ENCODE measurements around the gene TCP11L2. TPM values are rescaled to one million over a fixed set of nuclear protein-coding genes. Genes with fewer than 3 reads are reported as not detected.
"Not testable (repeated sequence)": the region's sequence is repeated elsewhere in the genome, so short reads cannot be mapped to it uniquely, and the experiment has no call there.

The TCP11L2 gene
- total RNA-seq, 4 donors from 2014 or later = 32.1 to 52.3 (median 39.5) TPM

DNA sequence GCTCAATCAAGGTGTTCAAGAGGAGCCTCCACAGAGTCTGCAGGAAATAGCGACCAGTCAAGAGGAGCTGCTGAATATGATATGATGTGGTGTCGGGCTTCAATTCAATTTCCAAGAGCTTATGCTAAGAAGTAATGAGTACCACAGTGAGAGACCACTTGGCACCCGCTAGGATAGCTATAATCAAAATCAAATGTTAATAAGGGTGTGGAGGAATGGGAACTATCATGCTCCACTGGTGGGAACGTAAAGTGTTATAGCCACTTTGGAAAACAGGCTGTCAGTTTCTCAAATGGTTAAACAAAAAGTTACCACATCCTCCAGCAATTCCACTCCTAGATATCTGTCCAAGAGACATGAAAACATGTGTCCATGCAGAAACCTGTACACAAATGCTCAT, 61.7 kb downstream of the TCP11L2 start:
- TF ChIP-seq EP300 (IDR thresholded peaks at IDR 0.05) (no peak), POLR2AphosphoS5 (IDR thresholded peaks at IDR 0.05) (no peak), POLR2A (IDR thresholded peaks at IDR 0.05; ENCODE audit: low read depth) (no peak)
- TF ChIP-seq, protein P1, sequence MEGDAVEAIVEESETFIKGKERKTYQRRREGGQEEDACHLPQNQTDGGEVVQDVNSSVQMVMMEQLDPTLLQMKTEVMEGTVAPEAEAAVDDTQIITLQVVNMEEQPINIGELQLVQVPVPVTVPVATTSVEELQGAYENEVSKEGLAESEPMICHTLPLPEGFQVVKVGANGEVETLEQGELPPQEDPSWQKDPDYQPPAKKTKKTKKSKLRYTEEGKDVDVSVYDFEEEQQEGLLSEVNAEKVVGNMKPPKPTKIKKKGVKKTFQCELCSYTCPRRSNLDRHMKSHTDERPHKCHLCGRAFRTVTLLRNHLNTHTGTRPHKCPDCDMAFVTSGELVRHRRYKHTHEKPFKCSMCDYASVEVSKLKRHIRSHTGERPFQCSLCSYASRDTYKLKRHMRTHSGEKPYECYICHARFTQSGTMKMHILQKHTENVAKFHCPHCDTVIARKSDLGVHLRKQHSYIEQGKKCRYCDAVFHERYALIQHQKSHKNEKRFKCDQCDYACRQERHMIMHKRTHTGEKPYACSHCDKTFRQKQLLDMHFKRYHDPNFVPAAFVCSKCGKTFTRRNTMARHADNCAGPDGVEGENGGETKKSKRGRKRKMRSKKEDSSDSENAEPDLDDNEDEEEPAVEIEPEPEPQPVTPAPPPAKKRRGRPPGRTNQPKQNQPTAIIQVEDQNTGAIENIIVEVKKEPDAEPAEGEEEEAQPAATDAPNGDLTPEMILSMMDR (IDR thresholded peaks at IDR 0.05) = no peak
- Histone ChIP-seq H3K4me3 (no peak overlapping the region), H3K27ac (replicated peaks in 1 of 4) (no peak overlapping the region), H3K9me3 (no peaks in the 10 kb centered on the region), H3K4me1 (peaks cover 0 to 9% (median 6%) of the 10 kb centered on the region in 4 donors), H3K36me3 (peaks cover 0 to 28% (median 11%) of the 10 kb centered on the region in 4 donors), H3K27me3 (no peaks in the 10 kb centered on the region)
- intact Hi-C loops (cut with DNase I) = no loop called here
- WGBS = 94% methylated on average over 4 of the region's 4 CpGs
- DNase-seq (ENCODE audit: extremely low spot score) = no peak

DNA sequence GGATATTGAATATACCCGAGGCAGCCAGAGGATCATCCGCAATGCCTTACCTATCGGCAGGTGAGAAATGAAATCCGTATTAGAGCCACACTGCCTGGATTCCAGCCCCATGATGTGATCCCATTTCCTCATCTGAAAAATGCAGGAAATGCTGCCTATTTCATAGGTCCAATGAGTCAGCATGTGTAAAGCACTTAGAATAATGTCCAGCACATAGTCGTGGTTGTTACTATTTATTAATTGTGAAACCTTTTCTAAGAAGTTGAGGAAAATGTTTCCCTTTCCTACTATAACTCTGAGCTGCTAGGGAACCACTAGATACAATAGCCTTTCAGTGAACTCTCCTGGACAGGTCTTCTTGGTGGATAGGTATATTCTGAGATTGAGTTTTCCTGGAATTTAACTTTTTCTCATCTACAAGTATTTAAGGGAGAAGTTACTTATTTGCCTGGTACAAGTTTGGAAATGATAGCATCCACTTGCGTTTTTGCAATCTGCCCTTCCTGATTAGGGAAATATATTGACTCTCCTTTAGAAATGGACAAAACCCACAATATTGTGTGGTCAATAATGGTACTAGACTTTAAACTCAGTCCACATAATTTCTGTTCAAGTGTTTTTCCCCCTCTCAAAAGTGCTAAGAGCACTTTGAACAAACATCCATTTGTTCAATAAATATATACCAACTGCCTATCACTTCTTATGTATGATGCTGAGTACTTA, 67.3 kb downstream of the TCP11L2 start:
- H3K9me3 ChIP-seq = no peaks in the 10 kb centered on the region
- TF ChIP-seq POLR2A (IDR thresholded peaks at IDR 0.05; ENCODE audit: low read depth) (no peak), POLR2AphosphoS5 (IDR thresholded peaks at IDR 0.05) (no peak), EP300 (IDR thresholded peaks at IDR 0.05) (no peak)
- TF ChIP-seq, protein P1 (IDR thresholded peaks at IDR 0.05) = no peak
- intact Hi-C loops (cut with DNase I) = no loop called here
- peaks cover 0 to 59% (median 20%) of the 10 kb centered on the region in 4 donors for H3K36me3 ChIP-seq
- no peaks in the 10 kb centered on the region for H3K4me1 ChIP-seq
- H3K27ac ChIP-seq (replicated peaks in 1 of 4) = no peak overlapping the region
- no peaks in the 10 kb centered on the region for H3K27me3 ChIP-seq
- WGBS = 88% methylated on average over 6 of the region's 6 CpGs
- H3K4me3 ChIP-seq = no peak overlapping the region
- no peak for DNase-seq (ENCODE audit: extremely low spot score)

DNA sequence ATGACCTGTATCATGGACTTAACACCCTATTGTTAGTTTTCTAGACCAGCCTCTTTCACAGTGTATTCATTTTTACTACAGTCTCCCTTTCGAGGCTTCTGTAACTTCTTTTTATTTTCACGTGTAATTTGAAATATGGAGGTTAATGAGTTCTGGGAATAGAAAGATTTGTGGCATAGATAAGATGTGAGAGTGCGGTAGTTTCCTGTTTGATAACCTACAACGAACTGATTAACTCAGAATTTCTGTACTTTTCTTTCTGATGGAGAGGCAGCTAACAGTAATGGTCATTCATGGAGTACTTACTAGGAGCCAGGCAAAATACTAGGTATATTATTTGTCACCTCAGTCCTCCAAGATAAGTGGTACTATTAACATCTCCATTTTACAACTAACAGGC, 76.3 kb downstream of the TCP11L2 start:
- H3K4me1 ChIP-seq = no peaks in the 10 kb centered on the region
- H3K9me3 ChIP-seq = peaks cover 0 to 8% (median 0%) of the 10 kb centered on the region in 4 donors
- 81% methylated on average over 4 of the region's 4 CpGs for WGBS
- H3K36me3 ChIP-seq = peaks cover 17 to 80% (median 49%) of the 10 kb centered on the region in 4 donors
- intact Hi-C loops (cut with DNase I) = no loop called here
- no peak for DNase-seq (ENCODE audit: extremely low spot score)
- H3K27me3 ChIP-seq = no peaks in the 10 kb centered on the region
- H3K4me3 ChIP-seq = no peak overlapping the region
- TF ChIP-seq POLR2A (IDR thresholded peaks at IDR 0.05; ENCODE audit: low read depth) = no peak
- TF ChIP-seq POLR2AphosphoS5 (IDR thresholded peaks at IDR 0.05) = no peak
- TF ChIP-seq, protein P1 (IDR thresholded peaks at IDR 0.05) = no peak
- no peak for TF ChIP-seq EP300 (IDR thresholded peaks at IDR 0.05)
- no peak overlapping the region for H3K27ac ChIP-seq (replicated peaks in 1 of 4)

DNA sequence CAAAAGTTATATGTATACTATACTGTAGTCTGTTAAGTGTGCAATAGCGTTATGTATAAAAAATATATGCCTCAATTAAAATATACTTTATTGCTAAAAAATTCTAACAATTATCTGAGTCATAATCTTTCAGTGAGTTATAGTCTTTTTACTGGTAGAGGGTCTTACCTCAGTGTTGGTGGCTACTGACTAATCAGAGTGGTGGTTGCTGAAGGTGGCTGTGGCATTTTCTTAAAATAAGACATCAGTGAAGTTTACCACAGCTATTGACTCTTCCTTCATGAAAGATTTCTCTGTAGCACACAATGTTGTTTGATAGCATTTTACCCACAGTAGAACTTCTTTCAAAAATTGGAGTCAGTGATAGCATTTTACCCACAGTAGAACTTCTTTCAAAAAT, 78.4 kb downstream of the TCP11L2 start:
- intact Hi-C loops (cut with DNase I) = loop anchor here (10.0 kb wide), 1 partner anchor 724 kb away; no protein-coding TSS in a partner anchor
- WGBS = 97% methylated on average over 1 of the region's 1 CpG

DNA sequence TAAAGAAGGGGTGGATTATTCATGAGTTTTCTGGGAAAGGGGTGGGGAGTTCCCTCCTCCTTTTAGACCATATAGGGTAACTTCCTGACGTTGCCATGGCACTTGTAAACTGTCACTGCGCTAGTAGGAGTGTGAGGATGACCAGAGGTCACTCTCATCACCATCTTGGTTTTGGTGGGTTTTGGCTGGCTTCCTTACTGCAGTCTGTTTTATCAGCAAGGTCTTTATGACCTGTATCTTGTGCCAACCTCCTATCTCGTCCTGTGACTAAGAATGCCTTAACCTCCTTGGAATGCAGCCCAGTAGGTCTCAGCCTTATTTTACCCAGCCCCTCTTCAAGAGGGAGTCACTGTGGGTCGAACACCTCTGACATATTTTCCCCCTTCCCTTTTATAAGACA, 79.3 kb downstream of the TCP11L2 start:
- DNase-seq (ENCODE audit: extremely low spot score); H3K4me3 ChIP-seq; H3K27me3 ChIP-seq; H3K27ac ChIP-seq (replicated peaks in 1 of 4); H3K9me3 ChIP-seq; H3K4me1 ChIP-seq: not testable (repeated sequence)
- peaks cover 10 to 71% (median 49%) of the 10 kb centered on the region in 4 donors for H3K36me3 ChIP-seq
- intact Hi-C loops (cut with DNase I) = loop anchor here (10.0 kb wide), 1 partner anchor 723 kb away; no protein-coding TSS in a partner anchor
- WGBS = 92% methylated on average over 4 of the region's 4 CpGs

More for the DNA sequence above, 78.4 kb downstream of the TCP11L2 start:
- no peaks in the 10 kb centered on the region for H3K27me3 ChIP-seq
- no peaks in the 10 kb centered on the region for H3K4me1 ChIP-seq
- no peak overlapping the region for H3K27ac ChIP-seq (replicated peaks in 1 of 4)
- H3K36me3 ChIP-seq = peaks cover 16 to 80% (median 54%) of the 10 kb centered on the region in 4 donors
- H3K9me3 ChIP-seq = peaks cover 0 to 8% (median 0%) of the 10 kb centered on the region in 4 donors
- no peak for DNase-seq (ENCODE audit: extremely low spot score)
- no peak overlapping the region for H3K4me3 ChIP-seq
- TF ChIP-seq POLR2AphosphoS5 (IDR thresholded peaks at IDR 0.05) (no peak), EP300 (IDR thresholded peaks at IDR 0.05) (no peak)

Data from esophagus muscularis mucosa (tissue), 4 donors.